GM12878 (cell line): Measurements from ENCODE around the gene ADGRB2. TPM values are rescaled to one million over a fixed set of nuclear protein-coding genes. Genes with fewer than 3 reads are reported as not detected.

Experiments used
- ATAC-seq: fragments of 200-7000 bp; cut with Tn5 transposase; 3 replicates; pipeline ENCODE4 v1.9.1; 2020; ENCODE audit warnings: mild to moderate bottlenecking, moderate library complexity
- BruUV-seq: library from RNA; stranded (reverse); fragments of 400-500 nt; replicated peaks from 2 replicates; lab custom pipeline; 2021; lab: Mats Ljungman, UMichigan
- CTCF ChIA-PET: fragments of 300-600 bp; sonication (Branson Sonifier 250); formaldehyde crosslinking; extraction: SDS; loops from one replicate; lab custom pipeline; 2021; ENCODE audit warnings: inconsistent platforms; lab: Yijun Ruan, JAX
- POLR2A ChIA-PET: fragments of 350-600 bp; formaldehyde crosslinking; extraction: SDS; loops from one replicate; lab custom pipeline; 2021; ENCODE audit warnings: inconsistent platforms; lab: Charles Lee
- RAD21 ChIA-PET: fragments of 300-600 bp; sonication (Branson Sonifier 250); formaldehyde crosslinking; loops from one replicate; lab custom pipeline; 2023; ENCODE audit warnings: antibody characterized with exemption; ENCODE audit not compliant: unreplicated experiment; lab: Charles Lee
- SMC1A ChIA-PET: fragments of 300-600 bp; sonication (Branson Sonifier 250); formaldehyde crosslinking; loops from one replicate; lab custom pipeline; 2023; ENCODE audit not compliant: unreplicated experiment, uncharacterized antibody; lab: Charles Lee
- DNase-seq: peaks from one replicate; pipeline ENCODE4 v3.0.0-alpha.2; 2011; ENCODE audit warnings: low read depth, low spot score
- FAIRE-seq: peaks from 3 replicates; lab custom pipeline; 2011; peaks lifted over from hg19 to GRCh38; lab: Jason Lieb, UNC
- H2AFZ ChIP-seq: 2 replicates; pipeline ENCODE4 v1.6.0; 2011; ENCODE audit warnings: low read depth, low read length, control low read depth; ENCODE audit not compliant: control insufficient read depth
- H3K27ac ChIP-seq: 2 replicates; pipeline ENCODE4 v1.5.1; 2011; ENCODE audit warnings: control low read depth; ENCODE audit not compliant: control insufficient read depth, insufficient read depth
- H3K27me3 ChIP-seq, 2 experiments: replicated peaks in 1 of 2; 2 replicates each; pipeline versions ENCODE4 v1.6.0 to v1.6.1; 2011; ENCODE audit warnings: low read length in 1 of 2; ENCODE audit not compliant: control insufficient read depth in 2 of 2, insufficient read depth in 2 of 2
- H3K36me3 ChIP-seq, 2 experiments: 2 replicates each; pipeline ENCODE4 v1.5.1; 2011; ENCODE audit warnings: low read length in 1 of 2; ENCODE audit not compliant: control insufficient read depth in 2 of 2, insufficient read depth in 2 of 2
- H3K4me1 ChIP-seq: 2 replicates; pipeline ENCODE4 v1.6.1; 2011; ENCODE audit warnings: mild to moderate bottlenecking, low read length, moderate library complexity, mixed read lengths; ENCODE audit not compliant: control insufficient read depth, insufficient read depth
- H3K4me2 ChIP-seq: 2 replicates; pipeline ENCODE4 v1.6.0; 2011; ENCODE audit warnings: control low read depth; ENCODE audit not compliant: control insufficient read depth, insufficient read depth
- H3K4me3 ChIP-seq: fragments of 200-600 bp; sonication (generic); 2 replicates; pipeline ENCODE4 v1.5.1; 2016
- H3K79me2 ChIP-seq: 2 replicates; pipeline ENCODE4 v1.6.0; 2011; ENCODE audit warnings: low read length; ENCODE audit not compliant: control insufficient read depth, insufficient read depth
- H3K9ac ChIP-seq: 2 replicates; pipeline ENCODE4 v1.8.0; 2011; ENCODE audit warnings: low read length, control low read depth, mixed read lengths; ENCODE audit not compliant: control insufficient read depth, insufficient read depth
- H3K9me3 ChIP-seq: replicated peaks from 3 replicates; pipeline ENCODE4 v1.5.1; 2011; ENCODE audit warnings: mild to moderate bottlenecking, low read length; ENCODE audit not compliant: control insufficient read depth, insufficient read depth
- H4K20me1 ChIP-seq: 2 replicates; pipeline ENCODE4 v1.6.0; 2011; ENCODE audit not compliant: control insufficient read depth, insufficient read depth
- BMI1 ChIP-seq: fragments of 450-650 bp; IDR thresholded peaks from 2 replicates; pipeline ENCODE4 v1.6.1; 2016; ENCODE audit warnings: mild to moderate bottlenecking, moderate library complexity, borderline replicate concordance
- CBFB ChIP-seq: IDR thresholded peaks from 2 replicates; pipeline ENCODE4 v1.6.1; 2016; ENCODE audit warnings: antibody characterized with exemption, low read depth
- CHD1 ChIP-seq: IDR thresholded peaks from 2 replicates; pipeline ENCODE4 v1.6.1; 2012; ENCODE audit warnings: low read depth, low read length, improper control_type of control experiment
- CHD4 ChIP-seq: fragments of 200-600 bp; sonication (generic); IDR thresholded peaks from 2 replicates; pipeline ENCODE4 v1.6.1; 2016; ENCODE audit warnings: mild to moderate bottlenecking
- CREM ChIP-seq: IDR thresholded peaks from 2 replicates; pipeline ENCODE4 v1.6.1; 2014; ENCODE audit warnings: antibody characterized with exemption, low read depth
- ESRRA ChIP-seq: IDR thresholded peaks from 2 replicates; pipeline ENCODE4 v1.6.1; 2012; ENCODE audit warnings: mild to moderate bottlenecking, low read length, improper control_type of control experiment
- GABPA ChIP-seq: IDR thresholded peaks from 2 replicates; pipeline ENCODE4 v1.6.1; 2014; ENCODE audit warnings: antibody characterized with exemption, low read depth, mild to moderate bottlenecking, inconsistent platforms
- HCFC1 ChIP-seq: fragments of 150-350 bp; IDR thresholded peaks from 2 replicates; pipeline ENCODE4 v1.6.1; 2014; ENCODE audit warnings: low read length
- JUND ChIP-seq: IDR thresholded peaks from 2 replicates; pipeline ENCODE4 v1.6.1; 2012; ENCODE audit warnings: low read depth, mild to moderate bottlenecking, low read length, improper control_type of control experiment, moderate library complexity
- NRF1 ChIP-seq: conservative IDR thresholded peaks from 2 replicates; pipeline ENCODE4 v1.6.1; 2011; ENCODE audit warnings: mild to moderate bottlenecking, low read depth, low read length, improper control_type of control experiment
- RCOR1 ChIP-seq: conservative IDR thresholded peaks from 2 replicates; pipeline ENCODE4 v1.6.1; 2012; ENCODE audit warnings: low read depth, low read length, improper control_type of control experiment
- ZBTB40 ChIP-seq: fragments of 450-650 bp; IDR thresholded peaks from 2 replicates; pipeline ENCODE4 v1.6.1; 2016; ENCODE audit warnings: mild to moderate bottlenecking, moderate library complexity, borderline replicate concordance
- ZNF274 ChIP-seq: IDR thresholded peaks from one replicate; pipeline ENCODE4 v1.8.0; 2011; ENCODE audit not compliant: insufficient read length, insufficient read depth
- WGBS: methylation state at CpG from one replicate; pipeline ENCODE4 v1.1.6; 2016; ENCODE audit warnings: low lambda C conversion rate; ENCODE audit not compliant: insufficient replicate concordance, insufficient coverage; ENCODE audit errors: missing lambda C conversion rate; 5-methylcytosine and 5-hydroxymethylcytosine counted together
- in situ Hi-C: fragments of 300-500 bp; cut with MboI; formaldehyde crosslinking; loops from 9 replicates; pipeline ENCODE4 v1.14.3; 2018; ENCODE audit warnings: mixed read lengths
- intact Hi-C: fragments of 100-400 bp; cut with micrococcal nuclease; formaldehyde crosslinking; loops from one replicate; pipeline ENCODE4 v1.14.2; 2022; ENCODE audit not compliant: unreplicated experiment
- polyA plus RNA-seq, 11 experiments: library from polyadenylated mRNA; depleted of rRNA in 4 of 11; unstranded in 6 of 11; stranded (reverse) in 5 of 11; fragments of >200 nt; fragmentation: Nextera tagmentation in 4 of 11; fragmentation: Illumina TruSeq in 1 of 11; extraction: Ambion mirVana in 4 of 11; extraction: Trizol in 1 of 11; gene quantifications; 1 replicate in 1 of 11; 2 replicates in 10 of 11; pipeline versions ENCODE4 v1.2.1 to v1.2.3, GENCODE V29; 2011 to 2016; ENCODE audit warnings: inconsistent platforms in 2 of 11, missing spikeins in 2 of 11, low read depth in 1 of 11
- total RNA-seq, 4 experiments: library from RNA; depleted of rRNA in 3 of 4; stranded (reverse); fragments of >200 nt in 3 of 4; fragmentation: Illumina TruSeq in 1 of 4; extraction: Trizol in 1 of 4; gene quantifications; 2 replicates each; pipeline versions ENCODE4 v1.2.1 to v1.2.3, GENCODE V29; 2013 to 2021
- TF ChIP-seq, protein P1 (sequence below): fragments of 450-650 bp; IDR thresholded peaks from 2 replicates; pipeline ENCODE4 v1.6.1; 2017; ENCODE audit warnings: mild to moderate bottlenecking, moderate library complexity

Gene ADGRB2
- total and polyA plus RNA-seq, 10 of the 15 experiments (the other 5 are each of a cell fraction or from before 2014, with no cell fraction given) = 0.11 to 0.33 (median 0.18) TPM; not detected in 4

- no peaks in the 10 kb centered on the region for H3K27me3 ChIP-seq
- in situ Hi-C loops = loop anchor here (5.0 kb wide), 1 partner anchor 38 kb away; no protein-coding TSS in a partner anchor
- DNase-seq = no peak
- peaks cover 45% of the 10 kb centered on the region for H3K4me1 ChIP-seq
- H3K9ac ChIP-seq = peak overlapping the region; percentile 54
- intact Hi-C loops = loop anchor here (5.0 kb wide), 1 partner anchor 143 kb away; no protein-coding TSS in a partner anchor
- H3K27ac ChIP-seq = peak overlapping the region; percentile 62
- ATAC-seq = peak; percentile 81
- H3K79me2 ChIP-seq = no peaks in the 10 kb centered on the region
- 17% methylated on average over 23 of the region's 23 CpGs for WGBS
- ChIA-PET SMC1A (interaction anchor here (0.9 to 6.6 kb wide), 14 partner anchors 26 to 293 kb away, joined by 3 to 51 read pairs (median 4); partner anchors contain the start of gene PEF1), RAD21 (interaction anchor here (0.6 to 2.9 kb wide), 17 partner anchors 9 to 230 kb away, joined by 3 to 53 read pairs (median 5); partner anchors contain the start of gene PEF1), POLR2A (interaction anchor here (0.5 to 2.0 kb wide), 6 partner anchors 17 to 84 kb away, joined by 3 to 9 read pairs (median 5); no protein-coding TSS in a partner anchor), CTCF (interaction anchor here (0.6 to 6.5 kb wide), 29 partner anchors 10 to 310 kb away, joined by 3 to 83 read pairs (median 4); partner anchors contain the start of gene PEF1)
- no peaks in the 10 kb centered on the region for H3K9me3 ChIP-seq
- BruUV-seq = no TSS peak
- FAIRE-seq = no peak
- no peaks in the 10 kb centered on the region for H4K20me1 ChIP-seq
- H2AFZ ChIP-seq = peak overlapping the region; percentile 31
- peak overlapping the region; percentile 52; the same call in 1 of the 2 replicates for H3K4me2 ChIP-seq
- H3K4me3 ChIP-seq = peak overlapping the region; percentile 2; the same call in 1 of the 2 replicates
- no peaks in the 10 kb centered on the region for H3K36me3 ChIP-seq
- TF ChIP-seq NRF1 (no peak), CREM (no peak), CHD1 (no peak), HCFC1 (no peak), CBFB (no peak), BMI1 (no peak), ESRRA (no peak), RCOR1 (no peak), ZNF274 (no peak), GABPA (no peak), CHD4 (no peak), ZBTB40 (no peak), JUND (no peak)
- TF ChIP-seq, protein P1, sequence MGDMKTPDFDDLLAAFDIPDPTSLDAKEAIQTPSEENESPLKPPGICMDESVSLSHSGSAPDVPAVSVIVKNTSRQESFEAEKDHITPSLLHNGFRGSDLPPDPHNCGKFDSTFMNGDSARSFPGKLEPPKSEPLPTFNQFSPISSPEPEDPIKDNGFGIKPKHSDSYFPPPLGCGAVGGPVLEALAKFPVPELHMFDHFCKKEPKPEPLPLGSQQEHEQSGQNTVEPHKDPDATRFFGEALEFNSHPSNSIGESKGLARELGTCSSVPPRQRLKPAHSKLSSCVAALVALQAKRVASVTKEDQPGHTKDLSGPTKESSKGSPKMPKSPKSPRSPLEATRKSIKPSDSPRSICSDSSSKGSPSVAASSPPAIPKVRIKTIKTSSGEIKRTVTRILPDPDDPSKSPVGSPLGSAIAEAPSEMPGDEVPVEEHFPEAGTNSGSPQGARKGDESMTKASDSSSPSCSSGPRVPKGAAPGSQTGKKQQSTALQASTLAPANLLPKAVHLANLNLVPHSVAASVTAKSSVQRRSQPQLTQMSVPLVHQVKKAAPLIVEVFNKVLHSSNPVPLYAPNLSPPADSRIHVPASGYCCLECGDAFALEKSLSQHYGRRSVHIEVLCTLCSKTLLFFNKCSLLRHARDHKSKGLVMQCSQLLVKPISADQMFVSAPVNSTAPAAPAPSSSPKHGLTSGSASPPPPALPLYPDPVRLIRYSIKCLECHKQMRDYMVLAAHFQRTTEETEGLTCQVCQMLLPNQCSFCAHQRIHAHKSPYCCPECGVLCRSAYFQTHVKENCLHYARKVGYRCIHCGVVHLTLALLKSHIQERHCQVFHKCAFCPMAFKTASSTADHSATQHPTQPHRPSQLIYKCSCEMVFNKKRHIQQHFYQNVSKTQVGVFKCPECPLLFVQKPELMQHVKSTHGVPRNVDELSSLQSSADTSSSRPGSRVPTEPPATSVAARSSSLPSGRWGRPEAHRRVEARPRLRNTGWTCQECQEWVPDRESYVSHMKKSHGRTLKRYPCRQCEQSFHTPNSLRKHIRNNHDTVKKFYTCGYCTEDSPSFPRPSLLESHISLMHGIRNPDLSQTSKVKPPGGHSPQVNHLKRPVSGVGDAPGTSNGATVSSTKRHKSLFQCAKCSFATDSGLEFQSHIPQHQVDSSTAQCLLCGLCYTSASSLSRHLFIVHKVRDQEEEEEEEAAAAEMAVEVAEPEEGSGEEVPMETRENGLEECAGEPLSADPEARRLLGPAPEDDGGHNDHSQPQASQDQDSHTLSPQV = no peak
Observed at GRCh38 chr1:31705080-31705866, 58.9 kb downstream of the ADGRB2 start.
